ENCODE measurements around the gene SLC23A2.

DNA sequence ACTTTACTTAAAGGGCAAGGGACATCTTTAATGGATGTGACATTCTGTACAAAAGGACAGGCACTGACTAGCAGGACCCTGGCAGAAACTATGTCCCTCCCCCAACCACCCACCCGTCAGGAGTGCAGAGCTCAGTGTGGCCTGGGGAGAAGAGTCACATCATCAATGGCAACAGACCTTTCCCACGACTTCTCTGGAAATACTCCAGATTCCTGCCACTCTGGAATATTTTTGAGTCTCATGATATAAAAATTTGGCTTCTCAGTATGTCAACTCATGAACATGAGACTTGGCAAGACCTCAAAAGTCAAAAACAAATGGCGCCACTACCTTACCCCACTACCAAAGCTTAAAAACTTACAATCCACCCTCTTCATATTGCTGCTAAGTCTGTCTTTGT lies 118.3 kb downstream of the SLC23A2 start:
- TF ChIP-seq, protein P1, sequence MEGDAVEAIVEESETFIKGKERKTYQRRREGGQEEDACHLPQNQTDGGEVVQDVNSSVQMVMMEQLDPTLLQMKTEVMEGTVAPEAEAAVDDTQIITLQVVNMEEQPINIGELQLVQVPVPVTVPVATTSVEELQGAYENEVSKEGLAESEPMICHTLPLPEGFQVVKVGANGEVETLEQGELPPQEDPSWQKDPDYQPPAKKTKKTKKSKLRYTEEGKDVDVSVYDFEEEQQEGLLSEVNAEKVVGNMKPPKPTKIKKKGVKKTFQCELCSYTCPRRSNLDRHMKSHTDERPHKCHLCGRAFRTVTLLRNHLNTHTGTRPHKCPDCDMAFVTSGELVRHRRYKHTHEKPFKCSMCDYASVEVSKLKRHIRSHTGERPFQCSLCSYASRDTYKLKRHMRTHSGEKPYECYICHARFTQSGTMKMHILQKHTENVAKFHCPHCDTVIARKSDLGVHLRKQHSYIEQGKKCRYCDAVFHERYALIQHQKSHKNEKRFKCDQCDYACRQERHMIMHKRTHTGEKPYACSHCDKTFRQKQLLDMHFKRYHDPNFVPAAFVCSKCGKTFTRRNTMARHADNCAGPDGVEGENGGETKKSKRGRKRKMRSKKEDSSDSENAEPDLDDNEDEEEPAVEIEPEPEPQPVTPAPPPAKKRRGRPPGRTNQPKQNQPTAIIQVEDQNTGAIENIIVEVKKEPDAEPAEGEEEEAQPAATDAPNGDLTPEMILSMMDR (conservative IDR thresholded peaks at IDR 0.05) = no peak
- TF ChIP-seq EZH2 (IDR thresholded peaks at IDR 0.05; ENCODE audit: low read depth) = no peak

Data from PC-9 (cell line).